Panc1 (cell line): ENCODE measurements around the gene ZFHX3. TPM values are rescaled to one million over a fixed set of nuclear protein-coding genes. Genes with fewer than 3 reads are reported as not detected.

Experiments
- ATAC-seq: fragments of 200-7000 bp; cut with Tn5 transposase; 2 replicates; pipeline ENCODE4 v1.9.1; 2020; ENCODE audit warnings: mild to moderate bottlenecking, moderate library complexity
- BruUV-seq: library from RNA; stranded (reverse); fragments of 400-500 nt; replicated peaks from 2 replicates; lab custom pipeline; 2021; lab: Mats Ljungman, UMichigan
- CTCF ChIA-PET: fragments of 300-600 bp; sonication (Branson Sonifier 250); formaldehyde crosslinking; loops from one replicate; lab custom pipeline; 2022; ENCODE audit warnings: antibody characterized with exemption; lab: Charles Lee
- POLR2A ChIA-PET: fragments of 300-600 bp; sonication (Branson Sonifier 250); formaldehyde crosslinking; loops from one replicate; lab custom pipeline; 2022; ENCODE audit warnings: antibody characterized with exemption; lab: Charles Lee
- DNase-seq: peaks from one replicate; pipeline ENCODE4 v3.0.0-alpha.2; 2010; ENCODE audit warnings: low read depth, low spot score
- H3K27ac ChIP-seq: 2 replicates; pipeline ENCODE4 v1.5.1; 2011; ENCODE audit warnings: mild to moderate bottlenecking, low read length, inconsistent platforms
- H3K27me3 ChIP-seq: fragments of 200-500 bp; sonication (Bioruptor generic); 2 replicates; pipeline ENCODE4 v1.6.0; 2014; ENCODE audit warnings: low read length, inconsistent platforms; ENCODE audit not compliant: control insufficient read depth, insufficient read depth
- H3K36me3 ChIP-seq: fragments of 200-500 bp; sonication (Bioruptor generic); 2 replicates; pipeline ENCODE4 v1.5.1; 2014; ENCODE audit warnings: inconsistent platforms, mild to moderate bottlenecking, low read length, moderate library complexity; ENCODE audit not compliant: control insufficient read depth, insufficient read depth
- H3K4me1 ChIP-seq: 2 replicates; pipeline ENCODE4 v1.5.1; 2011; ENCODE audit warnings: inconsistent platforms, mild to moderate bottlenecking, low read length, moderate library complexity; ENCODE audit not compliant: control insufficient read depth, insufficient read depth
- H3K4me3 ChIP-seq, 2 experiments: 2 replicates each; pipeline ENCODE4 v1.5.1; 2011 to 2012; ENCODE audit warnings: low read depth in 2 of 2, low read length in 2 of 2, mild to moderate bottlenecking in 2 of 2, inconsistent platforms in 1 of 2, moderate library complexity in 1 of 2
- H3K9me3 ChIP-seq: fragments of 200-500 bp; sonication (Bioruptor generic); 2 replicates; pipeline ENCODE4 v1.5.1; 2014; ENCODE audit warnings: low read depth, mild to moderate bottlenecking, inconsistent platforms, low read length, moderate library complexity; ENCODE audit not compliant: control insufficient read depth, insufficient read depth
- CTCF ChIP-seq: fragments of 450-650 bp; IDR thresholded peaks from 2 replicates; pipeline ENCODE4 v1.5.1; 2017; ENCODE audit warnings: mild to moderate bottlenecking
- POLR2AphosphoS5 ChIP-seq: IDR thresholded peaks from 2 replicates; pipeline ENCODE4 v1.6.1; 2012; ENCODE audit warnings: mild to moderate bottlenecking, low read depth, low read length, moderate library complexity
- REST ChIP-seq, 2 experiments: IDR thresholded peaks; 2 replicates each; pipeline ENCODE4 v1.6.1; 2011 to 2012; ENCODE audit warnings: low read depth in 2 of 2, control low read depth in 1 of 2, low read length in 1 of 2, mild to moderate bottlenecking in 1 of 2, moderate library complexity in 1 of 2; ENCODE audit not compliant: insufficient read depth in 1 of 2
- SIN3A ChIP-seq: IDR thresholded peaks from 2 replicates; pipeline ENCODE4 v1.6.1; 2012; ENCODE audit warnings: low read depth, mild to moderate bottlenecking, low read length, moderate library complexity, borderline replicate concordance; ENCODE audit not compliant: insufficient read depth
- TCF7L2 ChIP-seq: IDR thresholded peaks from 2 replicates; pipeline ENCODE4 v1.6.1; 2011; ENCODE audit warnings: mild to moderate bottlenecking, low read depth, low read length, inconsistent platforms
- in situ Hi-C: cut with HindIII; loops from 2 replicates; pipeline ENCODE4 v1.10.0; 2016; ENCODE audit warnings: low sequenced_read_pairs, low pct_unique_long_range_greater_than_20kb
- intact Hi-C: fragments of 100-400 bp; cut with micrococcal nuclease; formaldehyde crosslinking; loops from one replicate; pipeline ENCODE4 v1.10.0; 2022; ENCODE audit not compliant: unreplicated experiment
- total RNA-seq: library from RNA; stranded (reverse); gene quantifications from one replicate; pipeline ENCODE4 v1.2.1, GENCODE V29; 2021; ENCODE audit not compliant: unreplicated experiment

The ZFHX3 gene
- total RNA-seq, 1 experiment from 2014 or later = 7.1 TPM

GRCh38 chr16:72812672-72813071 lies 235.3 kb downstream of the ZFHX3 start:
- DNase-seq = no peak
- no peak for ATAC-seq
- Histone ChIP-seq H3K4me1 (no peaks in the 10 kb centered on the region), H3K36me3 (no peaks in the 10 kb centered on the region), H3K27ac (no peak overlapping the region), H3K27me3 (no peaks in the 10 kb centered on the region), H3K4me3 (no peak overlapping the region), H3K9me3 (no peaks in the 10 kb centered on the region)
- no peak for TF ChIP-seq CTCF
- no peak for TF ChIP-seq TCF7L2
- no peak for TF ChIP-seq SIN3A
- intact Hi-C loops = no loop called here
- ChIA-PET CTCF (no interaction called here), POLR2A (no interaction called here)
- in situ Hi-C loops = no loop called here
- no TSS peak for BruUV-seq

- Histone ChIP-seq H3K36me3 (no peaks in the 10 kb centered on the region), H3K27ac (no peak overlapping the region), H3K4me3 (no peak overlapping the region), H3K4me1 (no peaks in the 10 kb centered on the region), H3K27me3 (no peaks in the 10 kb centered on the region), H3K9me3 (no peaks in the 10 kb centered on the region)
- DNase-seq (no peak), ATAC-seq (no peak)
- BruUV-seq = no TSS peak
- no peak for TF ChIP-seq SIN3A
- no peak for TF ChIP-seq POLR2AphosphoS5
- TF ChIP-seq TCF7L2 = no peak
- TF ChIP-seq REST (IDR thresholded peaks at IDR 0.05; ENCODE audit: insufficient read depth in 1 of 2, low read depth in 2 of 2, low read length in 1 of 2) = no peak
- no peak for TF ChIP-seq CTCF
- intact Hi-C loops = no loop called here
- CTCF ChIA-PET = interaction anchor here (0.5 kb wide), 1 partner anchor 18 kb away, joined by 3 read pairs; no protein-coding TSS in a partner anchor
- in situ Hi-C loops = no loop called here
- POLR2A ChIA-PET = no interaction called here
These were observed 236.1 kb downstream of the ZFHX3 start for GRCh38 chr16:72811876-72812275.
